HG03565 (cell line): ENCODE results near the gene MFAP5.
"Not testable (repeated sequence)": the region's sequence is repeated elsewhere in the genome, so short reads cannot be mapped to it uniquely, and the experiment has no call there.

ENCODE experiments used
- ATAC-seq: cut with Tn5 transposase; IDR thresholded peaks from one replicate; pipeline ENCODE4 v1.9.1; 2021; ENCODE audit warnings: mild to moderate bottlenecking, moderate library complexity; ENCODE audit not compliant: unreplicated experiment

The MFAP5 gene

DNA sequence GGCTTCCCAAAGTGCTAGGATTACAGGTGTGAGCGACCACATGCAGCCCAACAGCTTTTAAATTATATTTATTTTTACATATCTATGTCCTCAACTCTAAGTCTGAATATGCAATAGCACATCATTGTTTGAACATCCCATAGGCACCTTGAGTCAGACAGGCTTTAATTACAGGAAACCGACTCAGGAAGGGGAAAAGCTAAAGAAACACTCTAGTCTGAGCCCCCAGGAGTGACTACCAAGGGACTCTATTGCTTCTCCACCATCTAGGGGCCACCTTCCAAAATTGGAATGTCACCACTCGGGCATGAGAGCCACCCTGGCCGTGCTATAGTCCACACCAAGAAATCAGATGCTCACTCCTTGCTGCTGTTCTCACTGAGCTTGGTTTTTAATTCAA lies 14.0 kb upstream of the MFAP5 start:
- ATAC-seq, result no peak

DNA sequence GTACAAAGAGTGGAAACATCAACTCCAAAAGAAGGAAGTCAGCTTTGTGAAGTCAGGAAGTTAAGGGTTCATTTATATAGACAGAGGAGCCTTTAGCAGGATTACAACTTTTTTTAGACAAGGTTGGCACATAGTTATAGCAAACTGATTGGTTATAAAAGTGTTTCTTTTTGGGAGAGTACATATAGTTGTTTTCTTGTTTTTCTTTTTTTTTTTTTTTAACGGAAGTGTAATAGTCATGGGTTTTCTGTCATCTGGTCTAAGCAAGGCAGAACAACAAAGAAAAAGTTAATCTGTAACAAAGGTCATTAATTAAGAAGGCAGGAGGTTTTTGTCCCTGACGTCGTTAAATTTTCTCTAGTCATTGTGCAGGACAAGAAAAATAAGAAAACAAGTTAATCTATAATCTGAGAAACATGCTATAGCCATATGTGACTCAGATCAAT lies 13.0 kb upstream of the MFAP5 start:
- no peak for ATAC-seq

- ATAC-seq, result no peak
Observed at GRCh38 chr12:8672381-8672780, 9.8 kb upstream of the MFAP5 start.

GRCh38 chr12:8668441-8668840 lies 5.8 kb upstream of the MFAP5 start:
- no peak for ATAC-seq

DNA sequence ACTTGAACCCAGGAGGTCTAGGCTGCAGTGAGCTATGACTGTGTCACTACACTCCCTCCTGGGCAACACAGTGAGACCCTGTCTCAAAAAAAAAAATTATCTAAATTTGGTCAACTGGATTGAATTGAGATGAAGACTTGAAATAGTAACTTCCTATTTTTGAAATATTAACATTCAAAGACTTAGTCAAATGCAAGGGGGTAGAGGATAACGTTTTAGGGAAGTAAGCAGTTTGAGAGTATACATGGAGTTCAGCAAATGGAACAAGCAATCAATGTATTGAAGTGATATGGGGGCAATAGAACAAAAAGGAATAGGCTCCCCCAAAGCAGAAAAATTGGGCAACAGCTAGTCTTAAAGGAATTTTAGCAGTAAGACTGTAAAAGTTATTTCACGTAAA lies 4.6 kb upstream of the MFAP5 start:
- ATAC-seq, result no peak

DNA sequence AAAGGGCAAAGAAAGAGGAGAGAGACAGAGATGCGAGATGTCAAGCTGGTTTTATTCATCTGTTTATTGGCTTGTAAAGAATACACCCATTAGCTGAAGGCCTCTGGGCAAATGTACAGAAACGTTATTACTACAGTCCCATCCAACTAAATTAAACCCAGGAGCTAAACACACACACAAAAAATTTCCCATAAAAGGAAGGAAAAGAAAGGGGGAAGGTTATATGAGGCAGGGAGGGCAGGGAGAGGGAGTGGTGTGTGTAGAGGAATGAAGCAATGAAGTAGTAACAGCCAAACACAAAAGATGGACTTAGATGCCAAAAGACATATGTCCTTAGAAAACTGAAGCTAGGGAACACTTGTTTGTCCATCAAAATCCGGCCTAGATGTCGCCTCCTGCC lies 3.1 kb upstream of the MFAP5 start:
- no peak for ATAC-seq

DNA sequence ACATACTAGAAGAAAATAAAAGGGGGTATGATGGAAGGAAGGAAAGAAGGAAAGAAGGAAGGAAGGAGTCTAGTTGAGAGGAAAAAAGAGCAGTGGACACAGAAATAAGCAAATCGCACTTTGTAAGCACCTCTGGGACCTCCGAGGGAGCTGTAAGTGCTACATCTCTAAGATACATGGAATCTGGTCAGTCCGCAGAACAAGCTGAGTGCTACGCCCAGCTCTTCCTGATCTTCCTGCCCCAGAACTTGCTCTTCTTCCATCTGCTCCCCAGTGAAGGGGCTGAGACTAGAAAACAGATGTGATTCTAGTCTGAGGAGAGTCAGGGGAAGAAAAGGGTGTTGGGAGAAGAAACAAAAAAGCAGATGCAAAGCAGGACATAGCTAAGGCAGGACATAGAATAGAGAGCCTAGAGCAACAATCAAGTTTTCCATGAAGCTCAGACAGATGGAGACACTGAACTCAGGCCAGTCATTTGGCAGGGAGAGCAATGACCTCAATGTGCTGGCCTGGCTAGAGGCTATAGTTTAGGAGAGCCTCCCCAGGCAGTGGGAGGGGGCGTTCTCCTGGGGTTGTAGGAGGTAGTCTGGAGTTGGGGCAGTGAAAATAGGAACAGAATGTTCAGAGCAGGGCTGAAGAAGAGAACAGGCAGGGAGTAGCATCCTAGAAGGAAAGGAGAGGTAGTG lies 1.7 kb upstream of the MFAP5 start:
- no peak for ATAC-seq

DNA sequence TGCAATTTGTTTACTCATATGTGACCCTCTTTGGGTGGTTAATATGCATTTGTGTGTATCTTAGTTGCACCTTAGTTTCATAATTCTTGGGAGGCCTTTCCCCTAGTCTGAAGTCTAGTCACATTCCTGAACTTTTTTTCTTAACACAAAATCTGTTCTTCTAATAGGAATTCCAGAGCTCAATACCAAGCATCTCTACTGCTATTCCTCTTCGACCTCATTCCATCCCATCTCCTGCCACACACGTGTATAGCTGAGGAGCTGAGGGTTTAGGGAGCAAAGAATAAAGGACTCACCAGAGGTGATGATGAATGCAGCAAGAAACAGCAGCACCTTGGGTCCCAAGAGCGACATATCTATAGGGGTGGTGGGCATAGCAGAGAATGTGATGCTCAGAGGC lies 875 bp downstream of the MFAP5 start:
- ATAC-seq, result no peak

GRCh38 chr12:8661016-8661415 lies 1.6 kb downstream of the MFAP5 start:
- ATAC-seq, result no peak

- ATAC-seq, result no peak
Observed at GRCh38 chr12:8658346-8658745, 4.3 kb downstream of the MFAP5 start.

DNA sequence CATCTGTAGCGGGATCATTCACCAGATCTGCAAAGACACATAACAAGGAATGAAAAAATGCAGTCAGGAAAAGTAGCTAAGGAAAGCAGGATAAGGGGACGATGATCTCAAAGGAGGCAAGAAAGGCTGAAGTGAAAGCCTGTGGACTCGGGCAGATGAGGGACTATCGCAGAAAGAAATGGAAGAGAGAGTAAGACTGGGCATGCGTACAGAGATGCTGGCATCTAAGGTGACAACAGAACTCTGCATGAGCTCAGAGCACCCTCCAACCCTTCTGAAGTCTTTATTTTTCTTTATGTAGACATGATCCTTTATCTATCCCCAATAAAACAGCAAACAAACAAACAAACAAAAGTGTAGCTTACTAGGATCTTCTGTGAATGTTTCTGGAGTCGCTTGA lies 7.2 kb downstream of the MFAP5 start:
- ATAC-seq, result no peak

DNA sequence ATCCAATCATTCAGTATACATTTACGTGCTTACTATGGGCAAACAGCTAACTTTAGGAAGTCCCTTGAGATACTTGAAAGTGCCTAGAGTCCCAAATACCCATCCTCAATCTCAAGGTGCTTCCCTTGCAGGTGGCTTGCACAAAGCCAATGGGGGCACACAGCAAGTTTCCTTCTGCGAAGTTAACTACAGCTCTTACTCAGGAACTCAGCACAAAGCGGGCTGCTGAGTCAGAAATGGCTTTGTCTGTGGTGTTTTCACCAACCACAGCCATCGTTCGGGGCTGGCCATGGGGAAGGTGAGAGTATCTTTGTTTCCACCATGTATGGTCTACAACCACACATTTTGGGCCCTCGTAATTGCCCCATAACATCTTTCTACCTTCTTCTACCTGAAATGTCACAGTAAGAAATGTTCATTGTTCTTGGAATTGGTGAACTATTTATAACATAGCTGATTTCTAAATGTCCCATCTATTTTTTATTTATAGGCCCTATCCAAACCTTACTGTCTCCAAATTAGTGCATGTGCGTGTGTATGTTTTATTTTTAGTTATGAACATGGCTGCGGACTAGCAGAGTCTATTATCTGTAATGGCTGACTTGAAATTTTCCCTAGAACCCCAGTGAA lies 13.9 kb downstream of the MFAP5 start:
- ATAC-seq, result peak; percentile 79

DNA sequence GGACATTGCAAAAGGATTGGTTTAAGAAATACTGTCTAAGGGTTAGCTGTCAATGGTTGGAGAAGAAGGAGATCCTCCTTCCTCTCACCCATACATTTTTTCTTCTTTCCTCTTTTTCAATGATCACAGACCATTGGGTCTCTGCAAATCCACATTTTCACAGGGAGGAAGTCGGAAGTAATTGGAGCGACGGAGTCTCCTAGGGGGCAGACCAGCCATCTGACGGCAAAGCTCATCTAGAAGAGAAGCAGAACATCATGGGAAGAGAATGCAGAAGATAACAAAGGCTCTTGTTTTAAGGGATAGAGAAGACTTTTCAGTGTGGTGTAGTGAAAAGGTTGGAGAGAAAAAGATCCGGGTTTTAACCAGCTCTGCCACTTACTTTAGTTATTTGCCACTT lies 14.7 kb downstream of the MFAP5 start:
- ATAC-seq, result no peak

GRCh38 chr12:8644345-8645248 lies 18.0 kb downstream of the MFAP5 start:
- peak; percentile 40 for ATAC-seq

DNA sequence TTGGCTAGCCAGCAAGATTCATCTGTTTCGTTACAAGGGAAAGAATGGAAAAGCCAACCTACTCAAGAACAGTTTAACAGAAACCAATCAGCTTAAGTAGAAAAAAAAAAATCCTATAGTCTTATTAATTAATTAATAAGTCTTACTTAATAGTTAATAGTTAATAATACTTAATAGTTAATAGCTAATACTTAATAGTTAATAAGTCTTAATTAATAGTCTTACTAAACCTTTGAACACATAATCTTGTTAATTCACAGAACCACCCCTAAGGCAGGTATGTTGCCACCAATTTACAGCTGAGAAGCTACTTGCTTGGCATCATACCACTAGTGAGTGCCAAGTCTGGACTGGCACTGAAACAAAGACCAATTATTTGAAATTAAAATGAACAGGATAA lies 19.9 kb downstream of the MFAP5 start:
- no peak for ATAC-seq

GRCh38 chr12:8639936-8640335 lies 22.7 kb downstream of the MFAP5 start:
- ATAC-seq, result no peak

DNA sequence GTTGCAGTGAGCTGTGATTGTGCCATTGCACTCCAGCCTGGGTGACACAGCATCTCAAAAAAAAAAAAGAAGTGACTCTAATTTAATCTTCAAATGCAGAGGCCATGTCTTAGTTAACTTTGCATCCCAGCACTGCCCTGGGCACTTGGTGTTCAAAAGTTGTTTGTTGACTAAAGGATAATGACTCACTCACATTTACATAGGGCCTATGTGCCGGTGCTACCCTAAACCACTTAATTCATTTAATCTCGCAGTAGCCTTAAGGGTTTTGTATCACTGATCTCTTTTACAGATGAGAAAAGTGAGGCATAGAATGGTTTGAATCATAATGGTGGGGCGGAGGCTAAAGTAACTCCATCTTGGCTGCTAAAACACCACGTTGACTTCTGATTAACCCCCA lies 23.7 kb downstream of the MFAP5 start:
- no peak for ATAC-seq

GRCh38 chr12:8637666-8638065 lies 25.0 kb downstream of the MFAP5 start:
- ATAC-seq, result no peak

DNA sequence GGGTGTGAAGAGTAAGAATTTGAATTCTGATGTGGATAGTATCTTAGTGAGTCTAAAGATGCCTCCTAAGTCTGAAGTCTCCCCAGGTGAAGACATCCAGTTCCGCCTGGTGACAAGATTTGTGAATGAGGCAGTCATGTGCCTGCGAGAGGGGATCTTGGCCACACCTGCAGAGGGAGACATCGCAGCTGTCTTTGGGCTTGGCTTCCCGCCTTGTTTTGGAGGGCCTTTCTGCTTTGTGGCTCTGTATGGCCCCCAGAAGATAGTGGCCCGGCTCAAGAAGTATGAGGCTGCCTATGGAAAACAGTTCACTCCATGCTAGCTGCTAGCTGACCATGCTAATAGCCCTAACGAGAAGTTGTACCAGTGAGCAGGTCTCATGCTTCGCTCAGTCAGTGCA lies 25.4 kb downstream of the MFAP5 start:
- ATAC-seq, result no peak

- no peak for ATAC-seq
Observed at GRCh38 chr12:8636581-8636980, 26.0 kb downstream of the MFAP5 start.

- not testable (repeated sequence) for ATAC-seq
Observed at GRCh38 chr12:8636007-8636346, 26.6 kb downstream of the MFAP5 start.
